K562 (cell line): ENCODE results near the gene FHL5. TPM values are rescaled to one million over a fixed set of nuclear protein-coding genes. Genes with fewer than 3 reads are reported as not detected.

ENCODE experiments used
- ATAC-seq: fragments of 200-7000 bp; cut with Tn5 transposase; 3 replicates; pipeline ENCODE4 v1.9.1; 2020; ENCODE audit warnings: moderate library complexity
- BruUV-seq: library from RNA; stranded (reverse); fragments of 400-500 nt; replicated peaks from 2 replicates; lab custom pipeline; 2021; lab: Mats Ljungman, UMichigan
- CTCF ChIA-PET: fragments of 300-600 bp; formaldehyde crosslinking; extraction: SDS; loops from one replicate; lab custom pipeline; 2021; ENCODE audit warnings: low intra/inter-chr PET ratio; lab: Yijun Ruan, JAX
- POLR2A ChIA-PET: fragments of 300-600, 350-650 bp; sonication (Branson Sonifier 250); formaldehyde crosslinking; extraction: SDS; loops from one replicate; lab custom pipeline; 2021; ENCODE audit warnings: antibody characterized with exemption, inconsistent platforms; lab: Yijun Ruan, JAX
- DNase-seq, 4 experiments: peaks; one replicate each; pipeline versions ENCODE4 v3.0.0 to v3.0.0-alpha.2; 2011 to 2018; ENCODE audit warnings: low spot score in 3 of 4, mixed read lengths in 3 of 4; ENCODE audit errors: extremely low read depth in 1 of 4
- FAIRE-seq: peaks from 2 replicates; lab custom pipeline; 2011; peaks lifted over from hg19 to GRCh38; lab: Jason Lieb, UNC
- H2AFZ ChIP-seq: 2 replicates; pipeline ENCODE4 v1.6.0; 2011; ENCODE audit warnings: low read depth, low read length, control low read depth, inconsistent platforms
- H3K27ac ChIP-seq: fragments of 200-600 bp; 3 replicates; pipeline ENCODE4 v1.8.0; 2011; ENCODE audit warnings: low read depth, mild to moderate bottlenecking, control low read depth, inconsistent platforms, low read length, moderate library complexity, mixed read lengths; ENCODE audit errors: extremely low read depth
- H3K27me3 ChIP-seq, 2 experiments: fragments of 300-600 bp in 1 of 2; 2 replicates in 1 of 2; 3 replicates in 1 of 2; pipeline versions ENCODE4 v1.6.0 to v1.8.0; 2011; ENCODE audit warnings: inconsistent platforms in 2 of 2, low read length in 2 of 2, mild to moderate bottlenecking in 1 of 2, mixed read lengths in 1 of 2, moderate library complexity in 1 of 2; ENCODE audit not compliant: control insufficient read depth in 2 of 2, insufficient read depth in 2 of 2
- H3K36me3 ChIP-seq: fragments of 300-600 bp; 3 replicates; pipeline ENCODE4 v1.8.0; 2011; ENCODE audit warnings: mild to moderate bottlenecking, low read length, inconsistent platforms; ENCODE audit not compliant: control insufficient read depth, insufficient read depth
- H3K4me1 ChIP-seq, 2 experiments: fragments of 200-600 bp in 1 of 2; replicated peaks in 1 of 2; 2 replicates in 1 of 2; 3 replicates in 1 of 2; pipeline versions ENCODE4 v1.5.1 to v1.8.0; 2011; ENCODE audit warnings: inconsistent platforms in 2 of 2, low read length in 2 of 2, mild to moderate bottlenecking in 1 of 2, mixed read lengths in 1 of 2, moderate library complexity in 1 of 2; ENCODE audit not compliant: control insufficient read depth in 2 of 2, insufficient read depth in 2 of 2
- H3K4me2 ChIP-seq: 2 replicates; pipeline ENCODE4 v1.6.1; 2011; ENCODE audit warnings: low read length, control low read depth, inconsistent platforms, mixed read lengths; ENCODE audit not compliant: insufficient read depth
- H3K4me3 ChIP-seq: fragments of 200-600 bp; sonication (generic), shearing (Covaris generic); 2 replicates; pipeline ENCODE4 v1.5.1; 2016; ENCODE audit warnings: control low read depth, inconsistent platforms
- H3K79me2 ChIP-seq: fragments of 200-600 bp; 3 replicates; pipeline ENCODE4 v1.8.0; 2011; ENCODE audit warnings: low read length, inconsistent platforms; ENCODE audit not compliant: control insufficient read depth, insufficient read depth
- H3K9ac ChIP-seq, 2 experiments: 2 replicates each; pipeline versions ENCODE4 v1.6.0 to v1.6.1; 2011; ENCODE audit warnings: low read depth in 2 of 2, low read length in 2 of 2, control low read depth in 1 of 2, inconsistent platforms in 1 of 2, mild to moderate bottlenecking in 1 of 2, mixed read lengths in 1 of 2; ENCODE audit not compliant: insufficient read depth in 1 of 2
- H3K9me1 ChIP-seq: one replicate; pipeline ENCODE4 v1.6.0; 2011; ENCODE audit warnings: inconsistent platforms, mild to moderate bottlenecking, low read length, moderate library complexity; ENCODE audit not compliant: control insufficient read depth, insufficient read depth
- H3K9me3 ChIP-seq: replicated peaks from 2 replicates; pipeline ENCODE4 v1.5.1; 2011; ENCODE audit warnings: low read depth, low read length, inconsistent platforms; ENCODE audit not compliant: control insufficient read depth, insufficient read depth
- H4K20me1 ChIP-seq: replicated peaks from 2 replicates; pipeline ENCODE4 v1.6.1; 2011; ENCODE audit warnings: low read length, inconsistent platforms, mixed read lengths; ENCODE audit not compliant: control insufficient read depth, insufficient read depth
- ARNT ChIP-seq, 2 experiments: fragments of 450-650 bp; IDR thresholded peaks; 2 replicates each; pipeline ENCODE4 v1.6.1; 2016; ENCODE audit warnings: mild to moderate bottlenecking in 1 of 2
- CHD2 ChIP-seq: IDR thresholded peaks from 2 replicates; pipeline ENCODE4 v1.6.1; 2011; ENCODE audit warnings: low read depth, low read length
- FIP1L1 ChIP-seq: fragments of 200-400 bp; formaldehyde crosslinking; IDR thresholded peaks from 2 replicates; pipeline ENCODE4 v1.6.1; 2018; ENCODE audit warnings: mild to moderate bottlenecking, low read depth, low read length; ENCODE audit not compliant: poor library complexity, severe bottlenecking
- GATAD2B ChIP-seq: fragments of 450-650 bp; IDR thresholded peaks from 2 replicates; pipeline ENCODE4 v1.6.1; 2017; ENCODE audit warnings: mild to moderate bottlenecking, borderline replicate concordance
- HMBOX1 ChIP-seq: sonication (generic); IDR thresholded peaks from 2 replicates; pipeline ENCODE4 v1.6.1; 2016
- MYBL2 ChIP-seq, 2 experiments: fragments of 450-650 bp in 1 of 2; sonication (generic) in 1 of 2; formaldehyde crosslinking in 1 of 2; IDR thresholded peaks; 2 replicates each; pipeline versions ENCODE4 v1.6.1 to v1.8.1; 2017 to 2022; ENCODE audit warnings: borderline replicate concordance in 1 of 2, inconsistent platforms in 1 of 2, low read depth in 1 of 2, mild to moderate bottlenecking in 1 of 2, missing genetic modification reagents in 1 of 2, moderate library complexity in 1 of 2
- NFXL1 ChIP-seq: fragments of 450-650 bp; formaldehyde crosslinking; IDR thresholded peaks from 2 replicates; pipeline ENCODE4 v1.4.0; 2021; ENCODE audit warnings: mild to moderate bottlenecking
- NR2C1 ChIP-seq, 2 experiments: fragments of 450-650 bp; IDR thresholded peaks; 2 replicates each; pipeline ENCODE4 v1.6.1; 2017; ENCODE audit warnings: mild to moderate bottlenecking in 2 of 2, antibody characterized with exemption in 1 of 2, inconsistent platforms in 1 of 2, missing compliant biosample characterization in 1 of 2, missing genetic modification characterization in 1 of 2
- PATZ1 ChIP-seq: fragments of 250-450 bp; sonication (Bioruptor Pico); IDR thresholded peaks from 2 replicates; pipeline ENCODE4 v1.5.0; 2020; ENCODE audit warnings: mild to moderate bottlenecking, borderline replicate concordance
- PRMT5 ChIP-seq: sonication (generic); formaldehyde crosslinking; IDR thresholded peaks from 2 replicates; pipeline ENCODE4 v1.5.0; 2020; ENCODE audit warnings: missing genetic modification reagents
- RFX5 ChIP-seq: IDR thresholded peaks from 2 replicates; pipeline ENCODE4 v1.6.1; 2011; ENCODE audit warnings: low read depth, mild to moderate bottlenecking, improper control_type of control experiment, low read length
- SIRT6 ChIP-seq: IDR thresholded peaks from one replicate; pipeline ENCODE4 v1.6.1; 2012; ENCODE audit warnings: low read depth, mild to moderate bottlenecking, control low read depth, inconsistent platforms, low read length, moderate library complexity
- SMC3 ChIP-seq: conservative IDR thresholded peaks from 2 replicates; pipeline ENCODE4 v1.6.1; 2011; ENCODE audit warnings: low read depth, low read length, improper control_type of control experiment; ENCODE audit not compliant: insufficient read depth
- TSC22D4 ChIP-seq: fragments of 450-650 bp; IDR thresholded peaks from 2 replicates; pipeline ENCODE4 v1.6.1; 2016; ENCODE audit warnings: missing genetic modification characterization, missing biosample characterization, control low read depth
- ZKSCAN3 ChIP-seq: fragments of 250-450 bp; sonication (Bioruptor Pico); IDR thresholded peaks from 2 replicates; pipeline ENCODE4 v1.4.0; 2020
- ZNF764 ChIP-seq: fragments of 250-450 bp; sonication (Bioruptor Pico); IDR thresholded peaks from 2 replicates; pipeline ENCODE4 v1.4.0; 2020; ENCODE audit warnings: low read depth, mild to moderate bottlenecking, moderate library complexity
- WGBS: fragments of 100-300 bp; shearing (Covaris generic); methylation state at CpG from one replicate; pipeline ENCODE4 v1.1.6; 2016; ENCODE audit warnings: low coverage, mixed read lengths; ENCODE audit not compliant: insufficient coverage; ENCODE audit errors: missing lambda C conversion rate; 5-methylcytosine and 5-hydroxymethylcytosine counted together
- in situ Hi-C: fragments of 300-500 bp; cut with MboI; formaldehyde crosslinking; loops from 4 replicates; pipeline ENCODE4 v1.15.0; 2018; ENCODE audit warnings: inconsistent platforms, mixed read lengths
- intact Hi-C: fragments of 100-400 bp; cut with micrococcal nuclease; formaldehyde crosslinking; loops from 2 replicates; pipeline ENCODE4 v1.14.2; 2022
- polyA plus RNA-seq, 8 experiments: library from polyadenylated mRNA; depleted of rRNA in 4 of 8; stranded (reverse) in 5 of 8; unstranded in 3 of 8; fragments of >200 nt; fragmentation: Nextera tagmentation in 2 of 8; fragmentation: Illumina TruSeq in 1 of 8; extraction: Ambion mirVana in 2 of 8; extraction: Trizol in 1 of 8; gene quantifications; 2 replicates each; pipeline versions ENCODE4 v1.2.1 to v1.2.3, GENCODE V29; 2011 to 2014; ENCODE audit warnings: inconsistent platforms in 1 of 8, missing spikeins in 1 of 8
- total RNA-seq, 7 experiments: library from RNA; depleted of rRNA in 6 of 7; stranded (reverse); fragments of >200 nt in 6 of 7; fragmentation: Illumina TruSeq in 2 of 7; extraction: Trizol in 2 of 7; gene quantifications; 2 replicates each; pipeline versions ENCODE4 v1.2.1 to v1.2.3, GENCODE V29; 2011 to 2021; ENCODE audit warnings: low replicate concordance in 1 of 7
- TF ChIP-seq, protein P1 (sequence below): fragments of 450-650 bp; IDR thresholded peaks from 2 replicates; pipeline ENCODE4 v1.7.1; 2018; ENCODE audit warnings: mild to moderate bottlenecking, low read depth; ENCODE audit not compliant: partially characterized antibody

FHL5 gene
- total and polyA plus RNA-seq, 9 of the 15 experiments (the other 6 are each of a cell fraction or from before 2014, with no cell fraction given) = not detected

GRCh38 chr6:96659084-96659845 is 96.3 kb downstream of the FHL5 start:
- ATAC-seq (no peak), DNase-seq (no peak), FAIRE-seq (no peak)
- Histone ChIP-seq H3K4me3 (no peak overlapping the region), H2AFZ (no peak overlapping the region), H3K27ac (no peak overlapping the region), H3K36me3 (no peaks in the 10 kb centered on the region), H3K27me3 (no peaks in the 10 kb centered on the region), H3K9me1 (no peaks in the 10 kb centered on the region), H3K79me2 (no peaks in the 10 kb centered on the region), H3K4me1 (no peaks in the 10 kb centered on the region), H3K9me3 (no peaks in the 10 kb centered on the region), H4K20me1 (no peaks in the 10 kb centered on the region), H3K4me2 (no peak overlapping the region), H3K9ac (no peak overlapping the region)
- POLR2A ChIA-PET = interaction anchor here (0.5 kb wide), 1 partner anchor 384 kb away, joined by 3 read pairs; no protein-coding TSS in a partner anchor
- CTCF ChIA-PET = no interaction called here
- intact Hi-C loops (no loop called here), in situ Hi-C loops (no loop called here)
- BruUV-seq = no TSS peak
- 4% methylated on average over 4 of the region's 4 CpGs for WGBS
- no peak for TF ChIP-seq ZKSCAN3 (CRISPR knock-in tag)
- no peak for TF ChIP-seq NR2C1 (IDR thresholded peaks at IDR 0.05)
- TF ChIP-seq NR2C1 (tag; IDR thresholded peaks at IDR 0.05) = no peak
- no peak for TF ChIP-seq TSC22D4 (tag)
- TF ChIP-seq MYBL2 (IDR thresholded peaks at IDR 0.05; ENCODE audit: low read depth) = no peak
- TF ChIP-seq MYBL2 (CRISPR knock-in tag; IDR thresholded peaks at IDR 0.05; ENCODE audit: borderline replicate concordance) = no peak
- TF ChIP-seq RFX5 = no peak
- TF ChIP-seq PRMT5 (CRISPR knock-in tag) = no peak
- TF ChIP-seq ARNT (IDR thresholded peaks at IDR 0.05) = no peak
- no peak for TF ChIP-seq ZNF764 (CRISPR knock-in tag)
- TF ChIP-seq SIRT6 = no peak
- TF ChIP-seq NFXL1 = no peak
- no peak for TF ChIP-seq SMC3
- TF ChIP-seq FIP1L1 = no peak
- TF ChIP-seq CHD2 = no peak
- no peak for TF ChIP-seq HMBOX1
- TF ChIP-seq, protein P1, sequence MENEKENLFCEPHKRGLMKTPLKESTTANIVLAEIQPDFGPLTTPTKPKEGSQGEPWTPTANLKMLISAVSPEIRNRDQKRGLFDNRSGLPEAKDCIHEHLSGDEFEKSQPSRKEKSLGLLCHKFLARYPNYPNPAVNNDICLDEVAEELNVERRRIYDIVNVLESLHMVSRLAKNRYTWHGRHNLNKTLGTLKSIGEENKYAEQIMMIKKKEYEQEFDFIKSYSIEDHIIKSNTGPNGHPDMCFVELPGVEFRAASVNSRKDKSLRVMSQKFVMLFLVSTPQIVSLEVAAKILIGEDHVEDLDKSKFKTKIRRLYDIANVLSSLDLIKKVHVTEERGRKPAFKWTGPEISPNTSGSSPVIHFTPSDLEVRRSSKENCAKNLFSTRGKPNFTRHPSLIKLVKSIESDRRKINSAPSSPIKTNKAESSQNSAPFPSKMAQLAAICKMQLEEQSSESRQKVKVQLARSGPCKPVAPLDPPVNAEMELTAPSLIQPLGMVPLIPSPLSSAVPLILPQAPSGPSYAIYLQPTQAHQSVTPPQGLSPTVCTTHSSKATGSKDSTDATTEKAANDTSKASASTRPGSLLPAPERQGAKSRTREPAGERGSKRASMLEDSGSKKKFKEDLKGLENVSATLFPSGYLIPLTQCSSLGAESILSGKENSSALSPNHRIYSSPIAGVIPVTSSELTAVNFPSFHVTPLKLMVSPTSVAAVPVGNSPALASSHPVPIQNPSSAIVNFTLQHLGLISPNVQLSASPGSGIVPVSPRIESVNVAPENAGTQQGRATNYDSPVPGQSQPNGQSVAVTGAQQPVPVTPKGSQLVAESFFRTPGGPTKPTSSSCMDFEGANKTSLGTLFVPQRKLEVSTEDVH = no peak
- TF ChIP-seq PATZ1 (CRISPR knock-in tag) = no peak
- TF ChIP-seq GATAD2B = no peak
